ENCODE data around the gene KNTC1.
"Not testable (repeated sequence)": the region's sequence is repeated elsewhere in the genome, so short reads cannot be mapped to it uniquely, and the experiment has no call there.

Gene KNTC1

GRCh38 chr12:122489038-122489437 lies 38.0 kb upstream of the KNTC1 start:
- no peak overlapping the region for H3K4me3 ChIP-seq (ENCODE audit: low read length, poor library complexity, severe bottlenecking)
- no peak for TF ChIP-seq EZH2phosphoT487 (IDR thresholded peaks at IDR 0.05; ENCODE audit: borderline replicate concordance)
- no peak for TF ChIP-seq CTCF (conservative IDR thresholded peaks at IDR 0.05; ENCODE audit: low read length)
- no peak overlapping the region for H2AFZ ChIP-seq (ENCODE audit: low read length)
- peaks cover 70% of the 10 kb centered on the region; the same call in 1 of the 2 replicates for H3K36me3 ChIP-seq (ENCODE audit: insufficient read depth, low read length)
- peaks cover 22% of the 10 kb centered on the region; the same call in 1 of the 2 replicates for H3K79me2 ChIP-seq (ENCODE audit: insufficient read depth, low read length)
- no peak overlapping the region for H3K9ac ChIP-seq (ENCODE audit: low read depth, low read length, poor library complexity, severe bottlenecking)
- H3F3A ChIP-seq (ENCODE audit: low read depth): no peaks in the 10 kb centered on the region
- H3K27me3 ChIP-seq (ENCODE audit: insufficient read depth, low read length, poor library complexity, severe bottlenecking): no peaks in the 10 kb centered on the region
- no peaks in the 10 kb centered on the region for H3K9me3 ChIP-seq (ENCODE audit: insufficient read depth, low read depth, low read length)
- no peaks in the 10 kb centered on the region for H4K20me1 ChIP-seq (ENCODE audit: insufficient read depth, low read length, poor library complexity, severe bottlenecking)
- H3K9me2 ChIP-seq (replicated peaks; ENCODE audit: low read depth, low read length): no peaks in the 10 kb centered on the region
- no peak overlapping the region for H3K4me2 ChIP-seq (ENCODE audit: low read depth, low read length, poor library complexity, severe bottlenecking)
- no peaks in the 10 kb centered on the region for H3K4me1 ChIP-seq (ENCODE audit: insufficient read depth, low read length, poor library complexity, severe bottlenecking)

GRCh38 chr12:122491991-122492390 lies 35.1 kb upstream of the KNTC1 start:
- TF ChIP-seq EZH2phosphoT487 (IDR thresholded peaks at IDR 0.05; ENCODE audit: borderline replicate concordance) (no peak), CTCF (conservative IDR thresholded peaks at IDR 0.05; ENCODE audit: low read length) (no peak)
- H3F3A ChIP-seq (ENCODE audit: low read depth): no peaks in the 10 kb centered on the region
- H3K79me2 ChIP-seq (ENCODE audit: insufficient read depth, low read length): peaks cover 50% of the 10 kb centered on the region
- no peak overlapping the region for H3K4me3 ChIP-seq (ENCODE audit: low read length, poor library complexity, severe bottlenecking)
- H3K4me2 ChIP-seq (ENCODE audit: low read depth, low read length, poor library complexity, severe bottlenecking): no peak overlapping the region
- H3K36me3 ChIP-seq (ENCODE audit: insufficient read depth, low read length): peaks cover 49% of the 10 kb centered on the region; the same call in 1 of the 2 replicates
- no peaks in the 10 kb centered on the region for H3K27me3 ChIP-seq (ENCODE audit: insufficient read depth, low read length, poor library complexity, severe bottlenecking)
- peaks cover 2% of the 10 kb centered on the region for H4K20me1 ChIP-seq (ENCODE audit: insufficient read depth, low read length, poor library complexity, severe bottlenecking)
- H3K4me1 ChIP-seq (ENCODE audit: insufficient read depth, low read length, poor library complexity, severe bottlenecking): peaks cover 4% of the 10 kb centered on the region
- H3K9me2 ChIP-seq (replicated peaks; ENCODE audit: low read depth, low read length): no peaks in the 10 kb centered on the region
- H3K9me3 ChIP-seq (ENCODE audit: insufficient read depth, low read depth, low read length): no peaks in the 10 kb centered on the region
- H3K9ac ChIP-seq (ENCODE audit: low read depth, low read length, poor library complexity, severe bottlenecking): no peak overlapping the region
- no peak overlapping the region for H2AFZ ChIP-seq (ENCODE audit: low read length)

DNA sequence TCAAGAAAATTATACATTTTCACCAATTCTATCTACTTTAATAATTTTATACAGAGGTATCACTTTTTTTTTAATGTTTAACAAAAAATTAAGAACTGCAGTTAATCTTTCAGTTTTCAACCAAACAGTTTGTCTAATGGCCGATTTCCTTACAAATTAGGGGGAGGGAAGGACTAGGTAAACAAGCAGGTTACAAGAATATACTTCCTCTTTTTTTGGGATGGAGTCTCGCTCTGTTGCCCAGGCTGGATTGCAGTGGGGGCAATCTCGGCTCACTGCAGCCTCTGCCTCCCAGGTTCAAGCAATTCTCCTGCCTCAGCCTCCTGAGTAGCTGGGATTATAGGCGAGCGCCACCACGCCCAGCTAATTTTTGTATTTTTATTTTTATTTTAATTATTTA lies 33.8 kb upstream of the KNTC1 start:
- Histone ChIP-seq H3K4me2 (ENCODE audit: low read depth, low read length, poor library complexity, severe bottlenecking) (peak overlapping the region; percentile 26), H4K20me1 (ENCODE audit: insufficient read depth, low read length, poor library complexity, severe bottlenecking) (peaks cover 11% of the 10 kb centered on the region), H3K36me3 (ENCODE audit: insufficient read depth, low read length) (peaks cover 37% of the 10 kb centered on the region; the same call in 1 of the 2 replicates), H3K79me2 (ENCODE audit: insufficient read depth, low read length) (peaks cover 62% of the 10 kb centered on the region), H3K4me1 (ENCODE audit: insufficient read depth, low read length, poor library complexity, severe bottlenecking) (peaks cover 15% of the 10 kb centered on the region)
- not testable (repeated sequence) for H3K9me2 ChIP-seq (replicated peaks; ENCODE audit: low read depth, low read length); H2AFZ ChIP-seq (ENCODE audit: low read length); H3K9me3 ChIP-seq (ENCODE audit: insufficient read depth, low read depth, low read length); H3F3A ChIP-seq (ENCODE audit: low read depth); H3K27me3 ChIP-seq (ENCODE audit: insufficient read depth, low read length, poor library complexity, severe bottlenecking); H3K9ac ChIP-seq (ENCODE audit: low read depth, low read length, poor library complexity, severe bottlenecking); H3K4me3 ChIP-seq (ENCODE audit: low read length, poor library complexity, severe bottlenecking)

DNA sequence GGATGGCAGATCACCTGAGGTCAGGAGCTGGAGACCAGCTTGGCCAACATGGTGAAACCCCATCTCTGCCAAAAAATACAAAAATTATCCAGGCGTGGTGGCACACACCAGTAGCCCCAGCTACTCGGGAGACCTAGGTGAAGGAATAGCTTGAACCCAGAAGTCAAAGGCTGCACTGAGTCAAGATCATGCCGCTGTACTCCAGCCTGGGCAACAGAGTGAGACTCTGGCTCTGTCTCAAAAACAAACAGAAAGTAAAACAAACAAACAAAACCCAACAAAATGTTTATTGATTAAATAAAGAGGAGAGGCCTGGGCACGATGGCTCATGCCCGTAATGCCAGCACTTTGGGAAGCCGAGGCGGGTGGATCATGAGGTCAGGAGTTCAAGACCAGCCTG lies 31.8 kb upstream of the KNTC1 start:
- Histone ChIP-seq H3K4me2 (ENCODE audit: low read depth, low read length, poor library complexity, severe bottlenecking) (peak overlapping the region; percentile 22), H3K36me3 (ENCODE audit: insufficient read depth, low read length) (peaks cover 18% of the 10 kb centered on the region; the same call in 1 of the 2 replicates)
- TF ChIP-seq CTCF (conservative IDR thresholded peaks at IDR 0.05; ENCODE audit: low read length): no peak
- TF ChIP-seq EZH2phosphoT487 (IDR thresholded peaks at IDR 0.05; ENCODE audit: borderline replicate concordance): no peak

More for the DNA sequence above, 31.8 kb upstream of the KNTC1 start:
- H3K9me3 ChIP-seq (ENCODE audit: insufficient read depth, low read depth, low read length): no peaks in the 10 kb centered on the region
- H3K4me3 ChIP-seq (ENCODE audit: low read length, poor library complexity, severe bottlenecking): no peak overlapping the region
- H3F3A ChIP-seq (ENCODE audit: low read depth): no peaks in the 10 kb centered on the region
- no peak overlapping the region for H2AFZ ChIP-seq (ENCODE audit: low read length)
- peaks cover 82% of the 10 kb centered on the region for H3K79me2 ChIP-seq (ENCODE audit: insufficient read depth, low read length)
- H3K27me3 ChIP-seq (ENCODE audit: insufficient read depth, low read length, poor library complexity, severe bottlenecking): no peaks in the 10 kb centered on the region
- peaks cover 22% of the 10 kb centered on the region for H4K20me1 ChIP-seq (ENCODE audit: insufficient read depth, low read length, poor library complexity, severe bottlenecking)
- H3K4me1 ChIP-seq (ENCODE audit: insufficient read depth, low read length, poor library complexity, severe bottlenecking): peaks cover 23% of the 10 kb centered on the region
- H3K9me2 ChIP-seq (replicated peaks; ENCODE audit: low read depth, low read length): no peaks in the 10 kb centered on the region
- H3K9ac ChIP-seq (ENCODE audit: low read depth, low read length, poor library complexity, severe bottlenecking): no peak overlapping the region
